Hematopoietic multipotent progenitor cell treated with erythropoietin and hydrocortisone succinate and interleukin-3 and kit ligand, for 15 days (in vitro differentiated cells): ENCODE data around the gene RIMKLB.
"Not testable (repeated sequence)": the region's sequence is repeated elsewhere in the genome, so short reads cannot be mapped to it uniquely, and the experiment has no call there.

Source experiments
- DNase-seq: peaks from one replicate; pipeline ENCODE4 v3.0.0-alpha.2; 2015; ENCODE audit warnings: low spot score

Gene RIMKLB

DNA sequence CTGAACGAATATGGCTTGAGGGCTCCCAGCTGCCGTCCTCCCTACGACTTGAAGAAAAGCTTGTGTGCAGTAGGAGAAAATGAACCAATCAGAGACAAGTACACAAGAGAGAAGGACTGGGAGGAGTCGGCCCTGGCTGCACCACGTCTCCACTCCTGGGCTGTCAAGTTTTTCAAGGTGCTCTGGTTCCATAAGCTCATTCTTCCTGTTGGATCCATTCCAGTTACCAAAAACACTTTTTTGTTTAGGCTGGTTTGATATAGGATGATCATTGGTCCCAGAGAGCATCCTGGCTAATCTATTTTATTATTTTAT is 121.8 kb downstream of the RIMKLB start:
- DNase-seq, result no peak

DNA sequence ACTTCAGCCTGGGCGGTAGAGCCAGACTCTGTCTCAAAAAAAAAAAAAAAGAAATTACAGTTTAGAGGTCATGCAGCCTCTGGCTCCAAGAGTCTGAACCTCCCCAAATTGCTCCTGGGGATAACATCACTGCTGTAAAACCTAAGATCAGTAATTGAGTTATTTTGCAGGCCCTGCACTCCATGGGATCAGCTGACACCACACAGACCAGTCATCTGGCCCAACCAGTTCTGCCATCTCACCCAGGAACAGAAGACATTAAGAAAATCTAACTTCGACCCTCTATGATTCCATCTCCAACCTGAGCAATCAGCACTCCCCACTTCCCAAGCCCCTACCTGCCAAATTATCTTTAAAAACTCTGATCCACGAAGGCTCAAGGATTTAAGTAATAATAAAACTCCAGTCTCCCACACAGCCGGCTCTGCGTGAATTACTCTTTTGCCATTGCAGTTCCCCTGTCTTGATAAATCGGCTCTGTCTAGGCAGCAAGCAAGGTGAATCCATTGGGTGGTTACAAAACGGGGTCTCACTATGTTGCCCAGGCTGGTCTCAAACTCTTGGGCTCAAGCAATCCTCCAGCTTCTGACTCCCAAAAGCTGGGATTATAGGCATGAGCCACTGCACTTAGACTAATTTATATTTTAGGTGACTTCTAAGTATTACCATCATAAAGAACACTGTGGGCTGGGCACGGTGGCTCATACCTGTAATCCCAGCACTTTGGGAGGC is 123.1 kb downstream of the RIMKLB start:
- DNase-seq, result not testable (repeated sequence)

DNA sequence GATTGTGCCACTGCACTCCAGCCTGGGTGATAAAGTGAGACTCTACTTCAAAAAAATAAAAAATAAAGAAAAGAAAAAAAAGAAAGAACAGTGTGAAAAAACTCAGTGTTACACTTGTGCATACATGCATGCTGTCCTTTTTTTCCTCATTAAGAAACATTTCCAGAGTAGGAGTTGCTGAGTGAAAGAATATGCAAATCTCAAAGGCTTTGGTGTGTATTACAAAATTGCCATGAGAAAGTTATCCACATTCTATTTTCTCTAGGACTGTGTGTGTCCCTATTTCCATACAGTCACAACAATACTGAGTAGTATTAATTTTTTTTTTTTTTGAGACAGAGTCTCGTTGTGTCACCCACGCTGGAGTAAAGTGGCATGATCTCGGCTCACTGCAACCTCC is 123.8 kb downstream of the RIMKLB start:
- no peak for DNase-seq

DNA sequence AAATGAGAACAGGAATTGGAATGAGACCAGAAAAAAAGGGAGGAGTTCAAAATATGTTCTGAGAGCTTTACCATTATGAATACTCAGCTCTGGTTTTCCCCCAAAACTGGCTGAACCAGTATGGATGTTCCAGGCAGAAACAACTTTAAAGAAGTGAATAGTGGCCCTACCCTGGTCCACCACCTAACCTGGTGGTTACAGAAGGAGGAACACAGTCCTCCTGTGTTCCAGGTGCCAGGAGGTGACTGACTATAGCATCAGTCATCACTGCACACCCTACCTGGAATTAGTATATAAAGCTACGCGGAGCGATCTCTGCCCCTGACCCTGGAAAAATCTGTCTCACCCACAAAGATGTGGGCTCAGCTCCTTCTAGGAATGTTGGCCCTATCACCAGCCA is 124.5 kb downstream of the RIMKLB start, which contains the start of gene A2ML1:
Gene A2ML1 (plus strand): TSS at position 324 of the 400 bp plus-strand sequence. CDS start 31 bp downstream, at position 355.
- DNase-seq, result no peak

DNA sequence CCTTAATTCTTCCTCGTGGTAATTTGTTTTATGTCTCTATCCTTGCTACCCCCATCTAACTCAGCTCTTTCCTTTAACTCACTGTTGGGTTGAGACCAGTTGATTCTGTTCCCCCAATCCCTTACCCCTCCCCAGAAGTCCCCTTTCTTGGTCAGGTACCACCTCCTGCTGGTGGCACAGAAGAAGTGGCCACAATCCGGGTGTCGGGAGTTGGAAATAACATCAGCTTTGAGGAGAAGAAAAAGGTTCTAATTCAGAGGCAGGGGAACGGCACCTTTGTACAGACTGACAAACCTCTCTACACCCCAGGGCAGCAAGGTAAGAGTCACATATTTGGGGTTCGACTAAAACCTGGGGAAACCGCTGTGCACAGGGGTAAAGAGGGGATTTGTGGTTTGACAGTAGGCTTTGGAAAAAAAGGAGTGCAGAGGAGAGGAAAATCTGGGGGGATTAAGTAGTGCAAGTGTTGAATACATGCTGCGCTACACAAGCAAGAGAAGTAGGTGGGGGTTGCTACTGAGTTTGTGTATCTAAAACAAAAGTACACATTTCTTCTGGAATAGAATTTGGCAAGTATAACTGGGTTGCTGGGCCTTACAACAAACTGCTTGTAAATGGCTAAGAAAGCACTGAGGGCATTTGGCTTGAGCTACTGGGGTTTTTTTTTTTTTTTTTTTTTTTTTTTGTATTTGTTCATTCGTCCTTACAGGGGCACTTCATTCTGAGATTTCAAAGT is 125.9 kb downstream of the RIMKLB start:
- peak; percentile 67 for DNase-seq

DNA sequence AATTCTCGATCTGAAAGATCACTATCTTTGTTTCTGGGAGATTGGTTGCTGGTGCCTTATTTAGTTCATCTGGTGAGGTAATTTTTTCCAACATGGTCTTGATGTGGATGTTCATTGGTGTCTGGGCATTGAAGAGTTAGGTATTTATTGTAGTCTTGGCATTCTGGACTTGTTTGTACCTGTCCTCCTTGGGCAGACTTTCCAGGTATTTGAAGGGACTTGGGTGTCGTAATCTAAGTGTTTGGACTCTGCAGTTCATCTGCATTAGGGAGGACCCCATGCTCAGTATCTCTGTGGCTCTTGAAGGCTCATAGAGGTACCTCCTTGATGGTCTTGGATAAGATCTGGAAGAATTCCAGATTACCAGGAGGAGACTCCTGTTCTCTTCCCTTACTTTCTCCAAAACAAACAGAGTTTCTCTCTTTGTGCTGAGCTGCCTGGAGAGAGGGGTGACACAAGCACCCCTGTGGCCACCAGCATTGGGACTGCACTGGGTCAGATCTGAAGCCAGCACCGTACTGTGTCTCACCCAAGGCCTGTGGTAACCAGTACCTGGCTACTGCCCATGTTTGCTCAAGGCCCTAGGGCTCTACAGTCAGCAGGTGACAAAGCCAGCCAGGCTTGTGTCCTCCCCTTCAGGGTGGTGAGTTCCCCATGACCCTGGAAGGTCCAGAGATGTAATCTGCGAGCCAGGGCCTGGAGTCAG is 129.9 kb downstream of the RIMKLB start:
- no peak for DNase-seq

DNA sequence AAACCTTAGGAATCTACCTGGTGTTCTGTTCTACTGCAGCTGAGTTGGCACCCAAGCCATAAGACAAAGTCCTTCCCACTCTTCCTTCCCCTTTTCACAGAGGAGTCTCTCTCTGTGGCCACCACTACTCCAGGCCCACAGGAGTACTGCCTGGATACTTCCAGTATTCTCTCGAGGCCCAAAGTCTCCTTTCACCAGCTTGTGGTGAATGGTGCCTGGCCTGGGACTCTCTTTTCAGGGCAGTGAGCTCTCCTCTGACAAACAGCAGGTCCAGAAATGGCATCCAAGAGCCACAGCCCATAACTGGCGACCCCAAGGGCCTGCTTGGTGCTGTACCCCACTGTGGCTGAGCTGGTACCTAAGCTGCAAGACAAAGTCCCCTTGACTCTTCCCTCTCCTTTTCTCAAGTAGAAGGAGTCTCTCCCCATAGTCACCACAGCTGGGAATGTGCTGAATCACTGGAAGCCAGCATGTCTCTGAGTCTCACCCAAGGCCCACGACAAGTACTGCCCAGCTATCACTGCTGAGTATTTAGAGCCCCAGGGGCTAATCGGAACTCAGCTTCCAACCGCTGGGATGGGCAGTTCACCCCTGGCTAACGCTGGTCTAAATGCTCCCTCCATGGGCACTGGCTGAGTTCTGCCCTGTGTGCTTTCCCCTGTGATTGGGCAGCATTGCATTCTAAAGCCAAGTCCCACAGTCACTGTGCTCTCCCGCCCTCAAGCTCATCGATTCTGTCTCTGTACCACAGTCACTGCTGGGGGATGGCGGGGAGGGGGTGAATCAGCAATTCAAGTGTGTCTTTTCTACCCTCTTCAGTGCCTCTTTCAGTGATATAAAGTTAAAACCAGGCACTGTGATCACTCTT is 130.7 kb downstream of the RIMKLB start:
- peak; percentile 56 for DNase-seq

DNA sequence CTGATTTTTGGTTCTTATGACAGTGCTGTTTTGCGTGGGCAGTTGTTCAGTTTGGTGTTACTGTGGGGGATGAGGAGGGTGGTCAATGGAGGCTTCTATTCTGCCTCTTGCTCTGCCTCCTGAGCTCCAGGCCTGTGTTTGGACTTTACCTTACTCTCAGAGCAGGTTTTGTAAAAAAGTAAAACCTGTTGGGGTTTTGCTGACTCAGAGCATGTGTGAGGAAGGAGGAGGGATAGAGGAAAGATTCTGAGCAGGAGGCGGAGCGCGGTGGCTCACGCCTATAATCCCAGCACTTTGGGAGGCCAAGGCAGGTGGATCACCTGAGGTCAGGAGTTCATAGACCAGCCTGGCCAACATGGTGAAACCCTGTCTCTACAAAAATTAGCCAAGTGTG is 131.3 kb downstream of the RIMKLB start:
- no peak for DNase-seq

DNA sequence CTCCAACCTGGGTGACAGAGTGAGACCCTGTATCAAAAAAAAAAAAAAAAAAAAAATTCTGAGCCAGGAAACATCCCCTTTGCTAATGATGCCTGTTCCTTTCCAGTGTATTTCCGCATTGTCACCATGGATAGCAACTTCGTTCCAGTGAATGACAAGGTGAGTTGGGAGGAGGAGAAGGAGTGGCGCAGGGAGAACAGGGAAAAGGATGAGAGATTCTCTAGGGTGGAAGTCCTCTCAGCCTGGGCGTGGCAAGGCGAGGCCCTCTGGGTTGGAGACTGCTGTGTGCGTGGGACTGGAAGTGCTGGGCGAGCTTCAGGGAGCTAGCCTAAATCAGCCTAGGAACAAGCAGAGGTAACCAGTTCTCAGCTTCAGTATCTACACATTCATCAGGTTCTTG is 131.8 kb downstream of the RIMKLB start:
- peak; percentile 51 for DNase-seq

DNA sequence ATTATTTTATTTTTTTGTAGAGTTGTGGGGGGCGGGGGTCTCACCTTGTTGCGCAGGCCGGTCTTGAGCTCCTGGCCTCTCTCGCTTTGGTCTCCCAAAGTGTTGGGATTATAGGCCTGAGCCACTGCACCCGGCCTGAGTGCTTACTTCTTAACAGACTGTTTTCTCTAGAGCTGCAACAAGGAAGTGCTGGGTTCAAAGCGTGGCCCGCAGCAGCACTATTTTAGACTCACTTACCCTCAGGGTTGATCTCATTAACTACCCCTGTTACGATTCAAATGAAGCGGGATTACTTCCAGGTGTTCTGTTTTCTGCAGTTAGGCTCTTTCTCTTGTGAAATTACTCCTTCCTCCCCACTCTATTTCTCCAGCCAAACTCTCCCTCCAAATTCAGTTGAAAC is 133.3 kb downstream of the RIMKLB start:
- no peak for DNase-seq

DNA sequence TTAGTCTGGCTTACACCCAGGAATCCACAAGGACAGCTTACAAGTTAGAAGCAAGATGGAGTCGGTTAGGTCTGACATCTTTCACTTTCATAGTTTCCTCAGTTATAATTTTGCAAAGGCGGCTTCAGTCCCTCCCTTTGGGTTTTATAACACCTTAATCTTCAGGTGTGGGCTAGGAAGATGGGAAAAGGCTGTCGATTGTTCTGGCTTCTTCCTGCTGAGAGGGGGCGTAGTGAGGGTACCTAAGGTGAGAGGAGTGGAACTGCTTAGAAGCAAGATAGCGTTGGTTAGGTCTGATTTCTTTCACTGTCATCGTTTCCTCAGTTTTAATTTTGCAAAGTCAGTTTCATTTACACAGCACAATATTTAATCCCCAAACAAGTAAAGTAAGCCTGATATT is 134.7 kb downstream of the RIMKLB start:
- no peak for DNase-seq
